GM12878 (cell line): ENCODE measurements around the gene SEMA5B. TPM values are rescaled to one million over a fixed set of nuclear protein-coding genes. Genes with fewer than 3 reads are reported as not detected.
A peak's percentile ranks its signal among the peaks of the same experiment; 100 is the strongest.

Experiments used
- ATF2 ChIP-seq: IDR thresholded peaks from 2 replicates; pipeline ENCODE4 v1.6.1; 2012; ENCODE audit warnings: low read length, inconsistent platforms
- BHLHE40 ChIP-seq, 2 experiments: fragments of 450-650 bp in 1 of 2; IDR thresholded peaks; 2 replicates each; pipeline ENCODE4 v1.6.1; 2011 to 2017; ENCODE audit warnings: low read depth in 2 of 2, borderline replicate concordance in 1 of 2, improper control_type of control experiment in 1 of 2, low read length in 1 of 2, mild to moderate bottlenecking in 1 of 2
- CREM ChIP-seq: IDR thresholded peaks from 2 replicates; pipeline ENCODE4 v1.6.1; 2014; ENCODE audit warnings: antibody characterized with exemption, low read depth
- EED ChIP-seq: sonication (generic); IDR thresholded peaks from 2 replicates; pipeline ENCODE4 v1.6.1; 2016; ENCODE audit warnings: antibody characterized with exemption, low read depth
- HCFC1 ChIP-seq: fragments of 150-350 bp; IDR thresholded peaks from 2 replicates; pipeline ENCODE4 v1.6.1; 2014; ENCODE audit warnings: low read length
- IKZF2 ChIP-seq, 2 experiments: fragments of 450-650 bp; IDR thresholded peaks; 2 replicates each; pipeline ENCODE4 v1.6.1; 2017; ENCODE audit warnings: mild to moderate bottlenecking in 2 of 2, moderate library complexity in 2 of 2
- MTA2 ChIP-seq: fragments of 450-650 bp; IDR thresholded peaks from 2 replicates; pipeline ENCODE4 v1.6.1; 2016; ENCODE audit warnings: low read depth, mild to moderate bottlenecking, moderate library complexity
- MYC ChIP-seq: IDR thresholded peaks from 2 replicates; pipeline ENCODE4 v1.6.1; 2011; ENCODE audit warnings: mild to moderate bottlenecking, low read length, moderate library complexity, inconsistent platforms; ENCODE audit not compliant: insufficient read depth, insufficient replicate concordance, insufficient read length, severe bottlenecking
- NRF1 ChIP-seq: conservative IDR thresholded peaks from 2 replicates; pipeline ENCODE4 v1.6.1; 2011; ENCODE audit warnings: mild to moderate bottlenecking, low read depth, low read length, improper control_type of control experiment
- TARDBP ChIP-seq: IDR thresholded peaks from 2 replicates; pipeline ENCODE4 v1.6.1; 2016; ENCODE audit warnings: borderline replicate concordance
- TCF3 ChIP-seq: IDR thresholded peaks from 2 replicates; pipeline ENCODE4 v1.6.1; 2012; ENCODE audit warnings: low read depth, mild to moderate bottlenecking, low read length, borderline replicate concordance; ENCODE audit not compliant: insufficient read depth
- YY1 ChIP-seq: IDR thresholded peaks from 2 replicates; pipeline ENCODE4 v1.6.1; 2011; ENCODE audit warnings: low read depth, mild to moderate bottlenecking, low read length
- polyA plus RNA-seq, 11 experiments: library from polyadenylated mRNA; depleted of rRNA in 4 of 11; unstranded in 6 of 11; stranded (reverse) in 5 of 11; fragments of >200 nt; fragmentation: Nextera tagmentation in 4 of 11; fragmentation: Illumina TruSeq in 1 of 11; extraction: Ambion mirVana in 4 of 11; extraction: Trizol in 1 of 11; gene quantifications; 1 replicate in 1 of 11; 2 replicates in 10 of 11; pipeline versions ENCODE4 v1.2.1 to v1.2.3, GENCODE V29; 2011 to 2016; ENCODE audit warnings: inconsistent platforms in 2 of 11, missing spikeins in 2 of 11, low read depth in 1 of 11
- total RNA-seq, 4 experiments: library from RNA; depleted of rRNA in 3 of 4; stranded (reverse); fragments of >200 nt in 3 of 4; fragmentation: Illumina TruSeq in 1 of 4; extraction: Trizol in 1 of 4; gene quantifications; 2 replicates each; pipeline versions ENCODE4 v1.2.1 to v1.2.3, GENCODE V29; 2013 to 2021

SEMA5B gene
- total and polyA plus RNA-seq, 10 of the 15 experiments (the other 5 are each of a cell fraction or from before 2014, with no cell fraction given), result 0.05 TPM; not detected in 9

GRCh38 chr3:123066896-123067688 lies 39.5 kb upstream of the SEMA5B start, which contains the start of gene PDIA5 (continued):
- TF ChIP-seq YY1 (peak; percentile 48; the same call in 1 of the 2 replicates), ATF2 (no peak), TCF3 (0 out of 2 replicates have a peak, but pooled peaks have one; percentile 50), TARDBP (peak; percentile 79; the same call in 1 of the 2 replicates), CREM (peak; percentile 78), BHLHE40 (IDR thresholded peaks at IDR 0.05; ENCODE audit: borderline replicate concordance in 1 of 2, low read depth in 2 of 2, low read length in 1 of 2) (peak; percentile 60 to 95; a peak in 2 of 4 replicates), HCFC1 (peak; percentile 90), NRF1 (peak; percentile 81), MTA2 (no peak), EED (peak; percentile 30; the same call in 1 of the 2 replicates), IKZF2 (IDR thresholded peaks at IDR 0.05) (peak; percentile 29 to 44; a peak in 1 of 4 replicates), MYC (peak; percentile 75)
